Nephron (organoid): ENCODE data around the gene TMTC1.

Experiments used
- H3K27ac Mint-ChIP-seq, 3 experiments: 2 replicates each; pipeline ENCODE4 v1.8.0; 2020; ENCODE audit warnings: mixed read lengths in 3 of 3, mild to moderate bottlenecking in 2 of 3, moderate library complexity in 1 of 3
- H3K27me3 Mint-ChIP-seq: 2 replicates; pipeline ENCODE4 v1.8.0; 2021; ENCODE audit warnings: low read depth, mild to moderate bottlenecking, moderate library complexity, mixed read lengths
- H3K36me3 Mint-ChIP-seq: 2 replicates; pipeline ENCODE4 v1.8.0; 2020; ENCODE audit warnings: low read depth, mixed read lengths
- H3K4me1 Mint-ChIP-seq: 2 replicates; pipeline ENCODE4 v1.8.0; 2020; ENCODE audit warnings: mixed read lengths
- H3K4me3 Mint-ChIP-seq, 3 experiments: 2 replicates each; pipeline ENCODE4 v1.8.0; 2020; ENCODE audit warnings: mild to moderate bottlenecking in 3 of 3, mixed read lengths in 3 of 3, moderate library complexity in 2 of 3
- H3K9me3 Mint-ChIP-seq: 2 replicates; pipeline ENCODE4 v1.8.0; 2020; ENCODE audit warnings: mixed read lengths
- CTCF ChIP-seq, 3 experiments: fragments of 200-600 bp; sonication (generic); IDR thresholded peaks; one replicate each; pipeline ENCODE4 v1.5.0; 2021; ENCODE audit warnings: antibody characterized with exemption in 3 of 3; ENCODE audit not compliant: unreplicated experiment in 3 of 3

The TMTC1 gene

GRCh38 chr12:29794862-29795261, 11.1 kb upstream of the TMTC1 start:
- TF ChIP-seq CTCF (IDR thresholded peaks at IDR 0.05; ENCODE audit: unreplicated experiment in 3 of 3): no peak
- H3K9me3 Mint-ChIP-seq: no peaks in the 10 kb centered on the region
- H3K4me1 Mint-ChIP-seq: peaks cover 47% of the 10 kb centered on the region
- no peak overlapping the region for H3K27ac Mint-ChIP-seq
- no peak overlapping the region for H3K4me3 Mint-ChIP-seq
- H3K36me3 Mint-ChIP-seq: no peaks in the 10 kb centered on the region
- peaks cover 4% of the 10 kb centered on the region for H3K27me3 Mint-ChIP-seq

GRCh38 chr12:29792853-29793252, 9.1 kb upstream of the TMTC1 start:
- H3K4me3 Mint-ChIP-seq: no peak overlapping the region
- H3K27me3 Mint-ChIP-seq: peaks cover 4% of the 10 kb centered on the region
- no peaks in the 10 kb centered on the region for H3K9me3 Mint-ChIP-seq
- H3K36me3 Mint-ChIP-seq: no peaks in the 10 kb centered on the region
- TF ChIP-seq CTCF (IDR thresholded peaks at IDR 0.05; ENCODE audit: unreplicated experiment in 3 of 3): no peak
- no peak overlapping the region for H3K27ac Mint-ChIP-seq
- H3K4me1 Mint-ChIP-seq: peaks cover 35% of the 10 kb centered on the region

- no peak for TF ChIP-seq CTCF (IDR thresholded peaks at IDR 0.05; ENCODE audit: unreplicated experiment in 3 of 3)
- Mint-ChIP-seq H3K27ac (no peak overlapping the region), H3K9me3 (no peaks in the 10 kb centered on the region), H3K4me1 (peaks cover 28% of the 10 kb centered on the region), H3K27me3 (peaks cover 6% of the 10 kb centered on the region), H3K36me3 (no peaks in the 10 kb centered on the region), H3K4me3 (no peak overlapping the region)
Observed at GRCh38 chr12:29792132-29792531, 8.4 kb upstream of the TMTC1 start.

GRCh38 chr12:29782871-29783772, 620 bp downstream of the TMTC1 start:
- Mint-ChIP-seq H3K4me1 (peaks cover 18% of the 10 kb centered on the region), H3K27me3 (peaks cover 19% of the 10 kb centered on the region), H3K4me3 (peak overlapping the region; percentile 94 to 98 (median 98)), H3K36me3 (peaks cover 4% of the 10 kb centered on the region), H3K27ac (peak overlapping the region; percentile 19 to 80 (median 64)), H3K9me3 (peaks cover 7% of the 10 kb centered on the region)
- TF ChIP-seq CTCF (IDR thresholded peaks at IDR 0.05; ENCODE audit: unreplicated experiment in 3 of 3): no peak

GRCh38 chr12:29782285-29782870, 1.4 kb downstream of the TMTC1 start:
- Mint-ChIP-seq H3K27ac (peak overlapping the region; percentile 19 to 80 (median 64)), H3K9me3 (peaks cover 7% of the 10 kb centered on the region), H3K4me1 (peaks cover 18% of the 10 kb centered on the region), H3K36me3 (peaks cover 7% of the 10 kb centered on the region), H3K27me3 (peaks cover 19% of the 10 kb centered on the region), H3K4me3 (peak overlapping the region; percentile 94 to 98 (median 98))
- TF ChIP-seq CTCF (IDR thresholded peaks at IDR 0.05; ENCODE audit: unreplicated experiment in 3 of 3): no peak
